K562 (cell line): ENCODE measurements around the gene COL6A6.

ENCODE experiments used
- BRD4 ChIP-seq: fragments of 200-600 bp; sonication (generic); IDR thresholded peaks from 2 replicates; pipeline ENCODE4 v1.6.1; 2017; ENCODE audit warnings: inconsistent platforms
- IRF2 ChIP-seq: sonication (generic); formaldehyde crosslinking; IDR thresholded peaks from 2 replicates; pipeline ENCODE4 v1.8.1; 2022; ENCODE audit warnings: mild to moderate bottlenecking, missing genetic modification reagents
- POLR2AphosphoS5 ChIP-seq: IDR thresholded peaks from 2 replicates; pipeline ENCODE4 v1.6.1; 2011; ENCODE audit warnings: mild to moderate bottlenecking, low read depth, low read length, moderate library complexity; ENCODE audit not compliant: control insufficient read depth, insufficient read depth
- STAT5B ChIP-seq: fragments of 250-450 bp; sonication (Bioruptor Pico); IDR thresholded peaks from 2 replicates; pipeline ENCODE4 v1.8.0; 2021; ENCODE audit warnings: mild to moderate bottlenecking, inconsistent platforms
- TBP ChIP-seq: optimal IDR thresholded peaks from 2 replicates; pipeline ENCODE3; 2011; ENCODE audit warnings: low read depth, low read length, improper control_type of control experiment
- ZNF707 ChIP-seq: fragments of 250-450 bp; sonication (Bioruptor Pico); conservative IDR thresholded peaks from 2 replicates; pipeline ENCODE4 v1.8.0; 2022; ENCODE audit warnings: inconsistent platforms, mild to moderate bottlenecking, moderate library complexity
- TF ChIP-seq, protein P1 (sequence below): sonication (generic); formaldehyde crosslinking; IDR thresholded peaks from 2 replicates; pipeline ENCODE4 v1.8.0; 2022; ENCODE audit warnings: missing genetic modification reagents, mild to moderate bottlenecking, borderline replicate concordance
- TF ChIP-seq, protein P2 (sequence below), 2 experiments: fragments of 450-650 bp in 1 of 2; IDR thresholded peaks; 2 replicates each; pipeline ENCODE4 v1.6.1; 2011 to 2017; ENCODE audit warnings: low read depth in 2 of 2, antibody characterized with exemption in 1 of 2, borderline replicate concordance in 1 of 2, low read length in 1 of 2, mild to moderate bottlenecking in 1 of 2, mixed read lengths in 1 of 2; ENCODE audit not compliant: control insufficient read depth in 1 of 2
- TF ChIP-seq, protein P3 (sequence below), 2 experiments: fragments of 450-650 bp in 1 of 2; sonication (generic) in 1 of 2; formaldehyde crosslinking in 1 of 2; IDR thresholded peaks in 1 of 2; conservative IDR thresholded peaks in 1 of 2; 2 replicates each; pipeline versions ENCODE4 v1.6.1 to v1.8.1; 2016 to 2023; ENCODE audit warnings: mild to moderate bottlenecking in 2 of 2, moderate library complexity in 2 of 2, inconsistent platforms in 1 of 2, missing genetic modification reagents in 1 of 2

DNA sequence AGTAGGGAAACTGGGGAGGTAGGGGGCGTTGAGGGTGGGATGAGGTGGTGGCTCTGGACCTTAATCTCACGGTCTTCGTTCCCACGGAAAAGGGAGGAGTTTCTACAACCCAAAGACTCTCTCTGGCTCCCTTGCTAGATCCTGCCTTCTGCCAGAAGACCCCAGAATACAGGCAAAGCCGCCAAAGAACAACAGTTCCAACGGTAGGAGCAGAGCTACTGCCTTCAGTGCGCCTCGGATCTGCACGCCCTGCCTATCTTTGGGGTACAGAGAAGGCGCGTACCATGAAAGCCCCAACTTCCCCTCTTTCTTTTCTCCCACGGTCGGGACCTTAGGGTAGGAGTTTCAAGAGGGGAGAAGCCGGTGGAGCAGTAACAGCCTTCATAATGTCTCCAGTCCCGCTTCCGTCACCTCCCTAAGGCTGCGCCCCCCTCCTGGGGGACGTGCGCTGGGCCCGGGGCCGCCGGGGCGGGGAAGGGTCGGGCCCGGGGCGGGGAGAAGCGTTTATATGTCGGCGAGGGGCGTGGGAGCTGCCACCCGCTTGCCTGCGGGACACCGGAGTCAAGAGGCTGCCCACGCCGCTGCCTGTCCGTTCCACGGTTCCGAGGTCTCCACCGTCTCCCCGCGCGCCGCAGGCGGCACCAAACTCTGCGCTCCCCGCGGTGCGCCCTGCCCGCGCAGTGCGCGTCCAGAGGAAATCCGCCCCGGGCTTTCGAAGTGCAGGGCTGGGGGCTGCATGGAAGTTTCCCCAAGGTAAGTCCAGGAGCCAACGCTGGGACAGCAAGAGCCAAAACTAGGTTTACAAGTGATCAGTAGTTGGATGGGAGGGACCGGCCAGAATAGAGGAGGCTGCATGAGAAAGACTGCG, at the start of gene COL6A6:
- TF ChIP-seq POLR2AphosphoS5 = no peak
- TF ChIP-seq, protein P1, sequence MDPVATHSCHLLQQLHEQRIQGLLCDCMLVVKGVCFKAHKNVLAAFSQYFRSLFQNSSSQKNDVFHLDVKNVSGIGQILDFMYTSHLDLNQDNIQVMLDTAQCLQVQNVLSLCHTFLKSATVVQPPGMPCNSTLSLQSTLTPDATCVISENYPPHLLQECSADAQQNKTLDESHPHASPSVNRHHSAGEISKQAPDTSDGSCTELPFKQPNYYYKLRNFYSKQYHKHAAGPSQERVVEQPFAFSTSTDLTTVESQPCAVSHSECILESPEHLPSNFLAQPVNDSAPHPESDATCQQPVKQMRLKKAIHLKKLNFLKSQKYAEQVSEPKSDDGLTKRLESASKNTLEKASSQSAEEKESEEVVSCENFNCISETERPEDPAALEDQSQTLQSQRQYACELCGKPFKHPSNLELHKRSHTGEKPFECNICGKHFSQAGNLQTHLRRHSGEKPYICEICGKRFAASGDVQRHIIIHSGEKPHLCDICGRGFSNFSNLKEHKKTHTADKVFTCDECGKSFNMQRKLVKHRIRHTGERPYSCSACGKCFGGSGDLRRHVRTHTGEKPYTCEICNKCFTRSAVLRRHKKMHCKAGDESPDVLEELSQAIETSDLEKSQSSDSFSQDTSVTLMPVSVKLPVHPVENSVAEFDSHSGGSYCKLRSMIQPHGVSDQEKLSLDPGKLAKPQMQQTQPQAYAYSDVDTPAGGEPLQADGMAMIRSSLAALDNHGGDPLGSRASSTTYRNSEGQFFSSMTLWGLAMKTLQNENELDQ = no peak
- TF ChIP-seq, protein P2, sequence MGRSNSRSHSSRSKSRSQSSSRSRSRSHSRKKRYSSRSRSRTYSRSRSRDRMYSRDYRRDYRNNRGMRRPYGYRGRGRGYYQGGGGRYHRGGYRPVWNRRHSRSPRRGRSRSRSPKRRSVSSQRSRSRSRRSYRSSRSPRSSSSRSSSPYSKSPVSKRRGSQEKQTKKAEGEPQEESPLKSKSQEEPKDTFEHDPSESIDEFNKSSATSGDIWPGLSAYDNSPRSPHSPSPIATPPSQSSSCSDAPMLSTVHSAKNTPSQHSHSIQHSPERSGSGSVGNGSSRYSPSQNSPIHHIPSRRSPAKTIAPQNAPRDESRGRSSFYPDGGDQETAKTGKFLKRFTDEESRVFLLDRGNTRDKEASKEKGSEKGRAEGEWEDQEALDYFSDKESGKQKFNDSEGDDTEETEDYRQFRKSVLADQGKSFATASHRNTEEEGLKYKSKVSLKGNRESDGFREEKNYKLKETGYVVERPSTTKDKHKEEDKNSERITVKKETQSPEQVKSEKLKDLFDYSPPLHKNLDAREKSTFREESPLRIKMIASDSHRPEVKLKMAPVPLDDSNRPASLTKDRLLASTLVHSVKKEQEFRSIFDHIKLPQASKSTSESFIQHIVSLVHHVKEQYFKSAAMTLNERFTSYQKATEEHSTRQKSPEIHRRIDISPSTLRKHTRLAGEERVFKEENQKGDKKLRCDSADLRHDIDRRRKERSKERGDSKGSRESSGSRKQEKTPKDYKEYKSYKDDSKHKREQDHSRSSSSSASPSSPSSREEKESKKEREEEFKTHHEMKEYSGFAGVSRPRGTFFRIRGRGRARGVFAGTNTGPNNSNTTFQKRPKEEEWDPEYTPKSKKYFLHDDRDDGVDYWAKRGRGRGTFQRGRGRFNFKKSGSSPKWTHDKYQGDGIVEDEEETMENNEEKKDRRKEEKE (IDR thresholded peaks at IDR 0.05; ENCODE audit: borderline replicate concordance in 1 of 2, control insufficient read depth in 1 of 2, low read depth in 2 of 2, low read length in 1 of 2) = no peak
- TF ChIP-seq STAT5B (CRISPR knock-in tag) = no peak
- no peak for TF ChIP-seq BRD4
- no peak for TF ChIP-seq IRF2 (CRISPR knock-in tag)
- no peak for TF ChIP-seq ZNF707 (CRISPR knock-in tag)
- TF ChIP-seq, protein P3, sequence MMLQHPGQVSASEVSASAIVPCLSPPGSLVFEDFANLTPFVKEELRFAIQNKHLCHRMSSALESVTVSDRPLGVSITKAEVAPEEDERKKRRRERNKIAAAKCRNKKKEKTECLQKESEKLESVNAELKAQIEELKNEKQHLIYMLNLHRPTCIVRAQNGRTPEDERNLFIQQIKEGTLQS (IDR thresholded peaks at IDR 0.05) = no peak
- TF ChIP-seq, protein P3 (CRISPR knock-in tag; conservative IDR thresholded peaks at IDR 0.05) = no peak
- no peak for TF ChIP-seq TBP
